K562 (cell line): ENCODE measurements around the gene SPRED2.

Source experiments
- CAMTA2 ChIP-seq: fragments of 250-450 bp; sonication (Bioruptor Pico); conservative IDR thresholded peaks from 2 replicates; pipeline ENCODE4 v1.5.1; 2022
- POLR2A ChIP-seq: fragments of 450-650 bp; conservative IDR thresholded peaks from 2 replicates; pipeline ENCODE4 v1.6.1; 2016
- RAD21 ChIP-seq, 2 experiments: fragments of 250-450 bp in 1 of 2; fragments of 450-650 bp in 1 of 2; sonication (Bioruptor Pico) in 1 of 2; formaldehyde crosslinking in 1 of 2; IDR thresholded peaks in 1 of 2; conservative IDR thresholded peaks in 1 of 2; 2 replicates each; pipeline versions ENCODE4 v1.4.0 to v1.8.0; 2020 to 2022; ENCODE audit warnings: mild to moderate bottlenecking in 2 of 2, moderate library complexity in 1 of 2
- RB1 ChIP-seq: fragments of 450-650 bp; IDR thresholded peaks from 2 replicates; pipeline ENCODE4 v1.6.1; 2017; ENCODE audit warnings: low read depth, mild to moderate bottlenecking
- TARDBP ChIP-seq: fragments of 450-650 bp; IDR thresholded peaks from 2 replicates; pipeline ENCODE4 v1.6.1; 2016
- ZNF274 ChIP-seq: IDR thresholded peaks from 2 replicates; pipeline ENCODE4 v1.6.1; 2011; ENCODE audit warnings: low read depth, mild to moderate bottlenecking, low read length, moderate library complexity, borderline replicate concordance
- ZNF589 ChIP-seq: fragments of 200-800 bp; sonication (Bioruptor generic); IDR thresholded peaks from 2 replicates; pipeline ENCODE4 v1.6.1; 2016; ENCODE audit warnings: low read depth, missing genetic modification characterization, missing compliant biosample characterization
- ZNF592 ChIP-seq: fragments of 450-650 bp; IDR thresholded peaks from 2 replicates; pipeline ENCODE4 v1.6.1; 2017; ENCODE audit warnings: antibody characterized with exemption, mild to moderate bottlenecking
- TF ChIP-seq, protein P1 (sequence below): fragments of 450-650 bp; IDR thresholded peaks from 2 replicates; pipeline ENCODE4 v1.6.1; 2016; ENCODE audit warnings: low read depth
- TF ChIP-seq, protein P2 (sequence below), 3 experiments: IDR thresholded peaks in 2 of 3; conservative IDR thresholded peaks in 1 of 3; 2 replicates each; pipeline ENCODE4 v1.5.1; 2011 to 2012; ENCODE audit warnings: low read length in 3 of 3, mild to moderate bottlenecking in 3 of 3, control low read depth in 2 of 3, improper control_type of control experiment in 1 of 3, inconsistent platforms in 1 of 3, low read depth in 1 of 3, mixed read lengths in 1 of 3, moderate library complexity in 1 of 3; ENCODE audit not compliant: insufficient read depth in 2 of 3
- TF ChIP-seq, protein P3 (sequence below), 2 experiments: IDR thresholded peaks; 2 replicates each; pipeline ENCODE4 v1.6.1; 2011; ENCODE audit warnings: borderline replicate concordance in 1 of 2, control low read depth in 1 of 2, low read depth in 1 of 2, low read length in 1 of 2, mild to moderate bottlenecking in 1 of 2, mixed read lengths in 1 of 2, moderate library complexity in 1 of 2; ENCODE audit not compliant: insufficient read depth in 1 of 2, insufficient read length in 1 of 2, poor library complexity in 1 of 2, severe bottlenecking in 1 of 2; ENCODE audit errors: extremely low read depth in 1 of 2
- TF ChIP-seq, protein P4 (sequence below): fragments of 450-650 bp; IDR thresholded peaks from 2 replicates; pipeline ENCODE4 v1.6.1; 2016; ENCODE audit warnings: borderline replicate concordance

DNA sequence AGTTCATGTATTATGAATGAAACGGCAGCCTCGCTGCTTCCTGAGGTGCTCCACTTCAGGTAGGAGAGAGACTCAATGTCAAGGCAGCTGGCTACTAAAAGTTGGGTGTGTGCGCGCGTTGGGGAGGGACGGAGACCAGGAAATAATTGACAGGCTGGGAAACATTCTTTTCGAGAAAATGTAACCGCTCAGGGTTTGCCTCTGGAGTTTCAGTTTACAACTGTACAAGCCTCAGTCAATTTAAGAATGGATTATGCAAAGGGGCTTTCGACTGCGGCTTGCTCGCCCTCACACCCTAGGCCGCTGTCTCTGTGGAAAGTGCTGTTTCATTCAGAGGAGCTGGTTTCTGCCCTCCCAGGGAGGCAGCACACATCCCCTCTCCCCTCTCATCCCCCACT, 4.4 kb upstream of the SPRED2 start:
- TF ChIP-seq, protein P1, sequence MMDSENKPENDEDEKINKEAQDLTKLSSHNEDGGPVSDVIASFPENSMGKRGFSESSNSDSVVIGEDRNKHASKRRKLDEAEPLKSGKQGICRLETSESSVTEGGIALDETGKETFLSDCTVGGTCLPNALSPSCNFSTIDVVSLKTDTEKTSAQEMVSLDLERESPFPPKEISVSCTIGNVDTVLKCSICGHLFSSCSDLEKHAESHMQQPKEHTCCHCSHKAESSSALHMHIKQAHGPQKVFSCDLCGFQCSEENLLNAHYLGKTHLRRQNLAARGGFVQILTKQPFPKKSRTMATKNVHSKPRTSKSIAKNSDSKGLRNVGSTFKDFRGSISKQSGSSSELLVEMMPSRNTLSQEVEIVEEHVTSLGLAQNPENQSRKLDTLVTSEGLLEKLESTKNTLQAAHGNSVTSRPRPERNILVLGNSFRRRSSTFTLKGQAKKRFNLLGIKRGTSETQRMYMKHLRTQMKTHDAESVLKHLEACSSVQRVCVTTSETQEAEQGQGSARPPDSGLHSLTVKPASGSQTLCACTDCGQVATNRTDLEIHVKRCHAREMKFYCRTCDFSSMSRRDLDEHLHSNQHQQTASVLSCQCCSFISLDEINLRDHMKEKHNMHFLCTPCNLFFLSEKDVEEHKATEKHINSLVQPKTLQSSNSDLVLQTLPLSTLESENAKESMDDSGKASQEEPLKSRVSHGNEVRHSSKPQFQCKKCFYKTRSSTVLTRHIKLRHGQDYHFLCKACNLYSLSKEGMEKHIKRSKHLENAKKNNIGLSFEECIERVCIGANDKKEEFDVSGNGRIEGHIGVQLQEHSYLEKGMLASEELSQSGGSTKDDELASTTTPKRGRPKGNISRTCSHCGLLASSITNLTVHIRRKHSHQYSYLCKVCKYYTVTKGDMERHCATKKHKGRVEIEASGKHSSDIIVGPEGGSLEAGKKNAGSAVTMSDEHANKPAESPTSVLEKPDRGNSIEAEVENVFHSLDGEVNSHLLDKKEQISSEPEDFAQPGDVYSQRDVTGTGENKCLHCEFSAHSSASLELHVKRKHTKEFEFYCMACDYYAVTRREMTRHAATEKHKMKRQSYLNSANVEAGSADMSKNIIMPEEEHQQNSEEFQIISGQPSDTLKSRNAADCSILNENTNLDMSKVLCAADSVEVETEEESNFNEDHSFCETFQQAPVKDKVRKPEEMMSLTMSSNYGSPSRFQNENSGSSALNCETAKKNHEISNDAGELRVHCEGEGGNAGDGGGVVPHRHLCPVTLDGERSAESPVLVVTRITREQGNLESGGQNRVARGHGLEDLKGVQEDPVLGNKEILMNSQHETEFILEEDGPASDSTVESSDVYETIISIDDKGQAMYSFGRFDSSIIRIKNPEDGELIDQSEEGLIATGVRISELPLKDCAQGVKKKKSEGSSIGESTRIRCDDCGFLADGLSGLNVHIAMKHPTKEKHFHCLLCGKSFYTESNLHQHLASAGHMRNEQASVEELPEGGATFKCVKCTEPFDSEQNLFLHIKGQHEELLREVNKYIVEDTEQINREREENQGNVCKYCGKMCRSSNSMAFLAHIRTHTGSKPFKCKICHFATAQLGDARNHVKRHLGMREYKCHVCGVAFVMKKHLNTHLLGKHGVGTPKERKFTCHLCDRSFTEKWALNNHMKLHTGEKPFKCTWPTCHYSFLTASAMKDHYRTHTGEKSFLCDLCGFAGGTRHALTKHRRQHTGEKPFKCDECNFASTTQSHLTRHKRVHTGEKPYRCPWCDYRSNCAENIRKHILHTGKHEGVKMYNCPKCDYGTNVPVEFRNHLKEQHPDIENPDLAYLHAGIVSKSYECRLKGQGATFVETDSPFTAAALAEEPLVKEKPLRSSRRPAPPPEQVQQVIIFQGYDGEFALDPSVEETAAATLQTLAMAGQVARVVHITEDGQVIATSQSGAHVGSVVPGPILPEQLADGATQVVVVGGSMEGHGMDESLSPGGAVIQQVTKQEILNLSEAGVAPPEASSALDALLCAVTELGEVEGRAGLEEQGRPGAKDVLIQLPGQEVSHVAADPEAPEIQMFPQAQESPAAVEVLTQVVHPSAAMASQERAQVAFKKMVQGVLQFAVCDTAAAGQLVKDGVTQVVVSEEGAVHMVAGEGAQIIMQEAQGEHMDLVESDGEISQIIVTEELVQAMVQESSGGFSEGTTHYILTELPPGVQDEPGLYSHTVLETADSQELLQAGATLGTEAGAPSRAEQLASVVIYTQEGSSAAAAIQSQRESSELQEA, result no peak
- TF ChIP-seq RAD21 (CRISPR knock-in tag; conservative IDR thresholded peaks at IDR 0.05 in 1 of 2, IDR thresholded peaks at IDR 0.05 in 1 of 2) (no peak; a peak in 1 of 4 replicates), POLR2A (peak; percentile 9; the same call in 1 of the 2 replicates), ZNF592 (peak; percentile 22; the same call in 1 of the 2 replicates), ZNF274 (no peak), RB1 (no peak), CAMTA2 (no peak), ZNF589 (CRISPR knock-in tag) (no peak), TARDBP (no peak)
- TF ChIP-seq, protein P2, sequence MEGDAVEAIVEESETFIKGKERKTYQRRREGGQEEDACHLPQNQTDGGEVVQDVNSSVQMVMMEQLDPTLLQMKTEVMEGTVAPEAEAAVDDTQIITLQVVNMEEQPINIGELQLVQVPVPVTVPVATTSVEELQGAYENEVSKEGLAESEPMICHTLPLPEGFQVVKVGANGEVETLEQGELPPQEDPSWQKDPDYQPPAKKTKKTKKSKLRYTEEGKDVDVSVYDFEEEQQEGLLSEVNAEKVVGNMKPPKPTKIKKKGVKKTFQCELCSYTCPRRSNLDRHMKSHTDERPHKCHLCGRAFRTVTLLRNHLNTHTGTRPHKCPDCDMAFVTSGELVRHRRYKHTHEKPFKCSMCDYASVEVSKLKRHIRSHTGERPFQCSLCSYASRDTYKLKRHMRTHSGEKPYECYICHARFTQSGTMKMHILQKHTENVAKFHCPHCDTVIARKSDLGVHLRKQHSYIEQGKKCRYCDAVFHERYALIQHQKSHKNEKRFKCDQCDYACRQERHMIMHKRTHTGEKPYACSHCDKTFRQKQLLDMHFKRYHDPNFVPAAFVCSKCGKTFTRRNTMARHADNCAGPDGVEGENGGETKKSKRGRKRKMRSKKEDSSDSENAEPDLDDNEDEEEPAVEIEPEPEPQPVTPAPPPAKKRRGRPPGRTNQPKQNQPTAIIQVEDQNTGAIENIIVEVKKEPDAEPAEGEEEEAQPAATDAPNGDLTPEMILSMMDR (IDR thresholded peaks at IDR 0.05 in 2 of 3, conservative IDR thresholded peaks at IDR 0.05 in 1 of 3; ENCODE audit: insufficient read depth in 2 of 3, low read depth in 1 of 3, low read length in 3 of 3), result no peak
- TF ChIP-seq, protein P3, sequence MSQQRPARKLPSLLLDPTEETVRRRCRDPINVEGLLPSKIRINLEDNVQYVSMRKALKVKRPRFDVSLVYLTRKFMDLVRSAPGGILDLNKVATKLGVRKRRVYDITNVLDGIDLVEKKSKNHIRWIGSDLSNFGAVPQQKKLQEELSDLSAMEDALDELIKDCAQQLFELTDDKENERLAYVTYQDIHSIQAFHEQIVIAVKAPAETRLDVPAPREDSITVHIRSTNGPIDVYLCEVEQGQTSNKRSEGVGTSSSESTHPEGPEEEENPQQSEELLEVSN (IDR thresholded peaks at IDR 0.05; ENCODE audit: borderline replicate concordance in 1 of 2, extremely low read depth in 1 of 2, insufficient read depth in 1 of 2, insufficient read length in 1 of 2, low read depth in 1 of 2, low read length in 1 of 2, poor library complexity in 1 of 2, severe bottlenecking in 1 of 2), result no peak
- TF ChIP-seq, protein P4, sequence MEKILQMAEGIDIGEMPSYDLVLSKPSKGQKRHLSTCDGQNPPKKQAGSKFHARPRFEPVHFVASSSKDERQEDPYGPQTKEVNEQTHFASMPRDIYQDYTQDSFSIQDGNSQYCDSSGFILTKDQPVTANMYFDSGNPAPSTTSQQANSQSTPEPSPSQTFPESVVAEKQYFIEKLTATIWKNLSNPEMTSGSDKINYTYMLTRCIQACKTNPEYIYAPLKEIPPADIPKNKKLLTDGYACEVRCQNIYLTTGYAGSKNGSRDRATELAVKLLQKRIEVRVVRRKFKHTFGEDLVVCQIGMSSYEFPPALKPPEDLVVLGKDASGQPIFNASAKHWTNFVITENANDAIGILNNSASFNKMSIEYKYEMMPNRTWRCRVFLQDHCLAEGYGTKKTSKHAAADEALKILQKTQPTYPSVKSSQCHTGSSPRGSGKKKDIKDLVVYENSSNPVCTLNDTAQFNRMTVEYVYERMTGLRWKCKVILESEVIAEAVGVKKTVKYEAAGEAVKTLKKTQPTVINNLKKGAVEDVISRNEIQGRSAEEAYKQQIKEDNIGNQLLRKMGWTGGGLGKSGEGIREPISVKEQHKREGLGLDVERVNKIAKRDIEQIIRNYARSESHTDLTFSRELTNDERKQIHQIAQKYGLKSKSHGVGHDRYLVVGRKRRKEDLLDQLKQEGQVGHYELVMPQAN, result no peak
